ES-I3 (cell line): ENCODE measurements around the gene MLN.

Source experiments
- H3K36me3 ChIP-seq: 2 replicates; pipeline ENCODE4 v1.6.1; 2013; ENCODE audit warnings: mild to moderate bottlenecking, low read length, control low read depth, moderate library complexity; ENCODE audit not compliant: insufficient read depth
- H3K4me1 ChIP-seq: 2 replicates; pipeline ENCODE4 v1.6.1; 2013; ENCODE audit warnings: mild to moderate bottlenecking, control low read depth, low read length; ENCODE audit not compliant: insufficient read depth
- H3K9ac ChIP-seq: 2 replicates; pipeline ENCODE4 v1.6.1; 2013; ENCODE audit warnings: low read depth, mild to moderate bottlenecking, low read length, moderate library complexity
- H3K9me3 ChIP-seq: 2 replicates; pipeline ENCODE4 v1.6.1; 2013; ENCODE audit warnings: mild to moderate bottlenecking, low read length, moderate library complexity; ENCODE audit not compliant: control insufficient read depth, insufficient read depth

The MLN gene

GRCh38 chr6:33813990-33814985, 10.5 kb upstream of the MLN start:
- Histone ChIP-seq H3K36me3 (no peaks in the 10 kb centered on the region), H3K9ac (peak overlapping the region; percentile 29; the same call in 1 of the 2 replicates), H3K9me3 (no peaks in the 10 kb centered on the region), H3K4me1 (peaks cover 48% of the 10 kb centered on the region)

GRCh38 chr6:33813246-33813904, 9.6 kb upstream of the MLN start:
- H3K9me3 ChIP-seq = no peaks in the 10 kb centered on the region
- peak overlapping the region; percentile 29; the same call in 1 of the 2 replicates for H3K9ac ChIP-seq
- peaks cover 57% of the 10 kb centered on the region for H3K4me1 ChIP-seq
- no peaks in the 10 kb centered on the region for H3K36me3 ChIP-seq

GRCh38 chr6:33812669-33813068, 8.9 kb upstream of the MLN start:
- H3K9me3 ChIP-seq = no peaks in the 10 kb centered on the region
- peaks cover 63% of the 10 kb centered on the region for H3K4me1 ChIP-seq
- no peak overlapping the region for H3K9ac ChIP-seq
- H3K36me3 ChIP-seq = no peaks in the 10 kb centered on the region

- Histone ChIP-seq H3K9ac (no peak overlapping the region; the same call in 1 of the 2 replicates), H3K36me3 (no peaks in the 10 kb centered on the region), H3K4me1 (peaks cover 49% of the 10 kb centered on the region), H3K9me3 (no peaks in the 10 kb centered on the region)
Observed at GRCh38 chr6:33809594-33809993, 5.8 kb upstream of the MLN start.

- Histone ChIP-seq H3K9me3 (no peaks in the 10 kb centered on the region), H3K9ac (no peak overlapping the region), H3K36me3 (no peaks in the 10 kb centered on the region), H3K4me1 (peaks cover 54% of the 10 kb centered on the region)
Observed at GRCh38 chr6:33808641-33809180, 4.9 kb upstream of the MLN start.

- H3K9me3 ChIP-seq = no peaks in the 10 kb centered on the region
- peaks cover 51% of the 10 kb centered on the region for H3K4me1 ChIP-seq
Observed at GRCh38 chr6:33807606-33808005, 3.8 kb upstream of the MLN start.

GRCh38 chr6:33806841-33807240, 3.0 kb upstream of the MLN start:
- Histone ChIP-seq H3K9ac (no peak overlapping the region), H3K36me3 (no peaks in the 10 kb centered on the region), H3K4me1 (peaks cover 52% of the 10 kb centered on the region), H3K9me3 (no peaks in the 10 kb centered on the region)

More at GRCh38 chr6:33807606-33808005, 3.8 kb upstream of the MLN start:
- no peak overlapping the region for H3K9ac ChIP-seq
- no peaks in the 10 kb centered on the region for H3K36me3 ChIP-seq

- Histone ChIP-seq H3K9me3 (no peaks in the 10 kb centered on the region), H3K36me3 (no peaks in the 10 kb centered on the region), H3K9ac (no peak overlapping the region), H3K4me1 (peaks cover 30% of the 10 kb centered on the region)
Observed at GRCh38 chr6:33802186-33802958, 1.4 kb downstream of the MLN start.

GRCh38 chr6:33801611-33802010, 2.2 kb downstream of the MLN start:
- Histone ChIP-seq H3K9me3 (no peaks in the 10 kb centered on the region), H3K9ac (no peak overlapping the region), H3K36me3 (no peaks in the 10 kb centered on the region), H3K4me1 (peaks cover 38% of the 10 kb centered on the region)

- Histone ChIP-seq H3K9me3 (no peaks in the 10 kb centered on the region), H3K9ac (no peak overlapping the region), H3K36me3 (no peaks in the 10 kb centered on the region), H3K4me1 (peaks cover 43% of the 10 kb centered on the region)
Observed at GRCh38 chr6:33800248-33800969, 3.4 kb downstream of the MLN start.

GRCh38 chr6:33799454-33800113, 4.2 kb downstream of the MLN start:
- Histone ChIP-seq H3K36me3 (no peaks in the 10 kb centered on the region), H3K9ac (no peak overlapping the region), H3K9me3 (no peaks in the 10 kb centered on the region), H3K4me1 (peaks cover 49% of the 10 kb centered on the region)

GRCh38 chr6:33798343-33798848, 5.4 kb downstream of the MLN start:
- Histone ChIP-seq H3K4me1 (peaks cover 49% of the 10 kb centered on the region), H3K9me3 (no peaks in the 10 kb centered on the region), H3K36me3 (no peaks in the 10 kb centered on the region), H3K9ac (no peak overlapping the region)
